DND-41 (cell line): ENCODE measurements around the gene HSH2D.

Source experiments
- ATAC-seq: fragments of 200-7000 bp; cut with Tn5 transposase; 3 replicates; pipeline ENCODE4 v1.9.1; 2021; ENCODE audit warnings: low read depth; ENCODE audit not compliant: insufficient read depth
- DNase-seq: peaks from one replicate; pipeline ENCODE4 v3.0.0-alpha.2; 2020
- H2AFZ ChIP-seq: 2 replicates; pipeline ENCODE4 v1.6.0; 2012; ENCODE audit warnings: low read depth, low read length
- H3K27ac ChIP-seq: 2 replicates; pipeline ENCODE4 v1.5.1; 2012; ENCODE audit warnings: low read length, inconsistent platforms
- H3K27me3 ChIP-seq: fragments of 200-600 bp; sonication (generic); 2 replicates; pipeline ENCODE4 v1.6.0; 2012; ENCODE audit warnings: low read length, mild to moderate bottlenecking, inconsistent platforms; ENCODE audit not compliant: insufficient read depth, poor library complexity
- H3K36me3 ChIP-seq: 2 replicates; pipeline ENCODE4 v1.5.1; 2012; ENCODE audit warnings: low read length, inconsistent platforms; ENCODE audit not compliant: insufficient read depth
- H3K4me1 ChIP-seq: 2 replicates; pipeline ENCODE4 v1.5.1; 2012; ENCODE audit warnings: mild to moderate bottlenecking, low read length; ENCODE audit not compliant: insufficient read depth
- H3K4me2 ChIP-seq: 2 replicates; pipeline ENCODE4 v1.6.0; 2012; ENCODE audit warnings: mild to moderate bottlenecking, moderate library complexity, low read length, inconsistent platforms; ENCODE audit not compliant: insufficient read depth
- H3K4me3 ChIP-seq, 2 experiments: fragments of 200-600 bp in 1 of 2; shearing (Covaris generic) in 1 of 2; 2 replicates each; pipeline ENCODE4 v1.5.1; 2012 to 2016; ENCODE audit warnings: inconsistent platforms in 2 of 2, low read length in 2 of 2, mild to moderate bottlenecking in 2 of 2, low read depth in 1 of 2, moderate library complexity in 1 of 2
- H3K79me2 ChIP-seq: 2 replicates; pipeline ENCODE4 v1.6.0; 2012; ENCODE audit warnings: low read length, inconsistent platforms; ENCODE audit not compliant: insufficient read depth
- H3K9ac ChIP-seq: 2 replicates; pipeline ENCODE4 v1.6.0; 2012; ENCODE audit warnings: low read depth, mild to moderate bottlenecking, inconsistent platforms, low read length, moderate library complexity
- H3K9me3 ChIP-seq: 2 replicates; pipeline ENCODE4 v1.5.1; 2012; ENCODE audit warnings: low read length, moderate library complexity, mild to moderate bottlenecking, inconsistent platforms; ENCODE audit not compliant: insufficient read depth, severe bottlenecking
- H4K20me1 ChIP-seq: 2 replicates; pipeline ENCODE4 v1.6.0; 2012; ENCODE audit warnings: low read length; ENCODE audit not compliant: insufficient read depth
- CTCF ChIP-seq: IDR thresholded peaks from 2 replicates; pipeline ENCODE4 v1.5.1; 2012; ENCODE audit warnings: borderline replicate concordance, low read length, moderate library complexity, mild to moderate bottlenecking; ENCODE audit not compliant: poor library complexity, severe bottlenecking; ENCODE audit errors: extremely low read depth
- EZH2 ChIP-seq: IDR thresholded peaks from 3 replicates; pipeline ENCODE4 v1.6.1; 2012; ENCODE audit warnings: borderline replicate concordance, low read depth, mild to moderate bottlenecking, moderate library complexity, low read length, inconsistent platforms; ENCODE audit not compliant: severe bottlenecking

The HSH2D gene

GRCh38 chr19:16206046-16206605 is 62.6 kb downstream of the HSH2D start:
- H3K27me3 ChIP-seq, result no peaks in the 10 kb centered on the region
- H3K9me3 ChIP-seq, result no peaks in the 10 kb centered on the region
- H3K79me2 ChIP-seq, result peaks cover 34% of the 10 kb centered on the region
- no peak overlapping the region for H3K4me2 ChIP-seq
- DNase-seq (no peak), ATAC-seq (no peak)
- no peaks in the 10 kb centered on the region for H3K4me1 ChIP-seq
- H3K27ac ChIP-seq, result no peak overlapping the region
- no peak for TF ChIP-seq CTCF
- no peak for TF ChIP-seq EZH2
- H3K36me3 ChIP-seq, result peaks cover 93% of the 10 kb centered on the region
- H3K4me3 ChIP-seq, result no peak overlapping the region
- peaks cover 52% of the 10 kb centered on the region for H4K20me1 ChIP-seq
- H2AFZ ChIP-seq, result no peak overlapping the region
- no peak overlapping the region for H3K9ac ChIP-seq

GRCh38 chr19:16206637-16207036 is 63.2 kb downstream of the HSH2D start:
- ATAC-seq (peak; percentile 5; the same call in 1 of the 3 replicates), DNase-seq (no peak)
- peaks cover 51% of the 10 kb centered on the region for H4K20me1 ChIP-seq
- no peak overlapping the region for H3K4me3 ChIP-seq
- H3K4me2 ChIP-seq, result no peak overlapping the region
- no peak overlapping the region for H2AFZ ChIP-seq
- no peaks in the 10 kb centered on the region for H3K27me3 ChIP-seq
- H3K4me1 ChIP-seq, result no peaks in the 10 kb centered on the region
- TF ChIP-seq EZH2 (no peak), CTCF (no peak)
- no peaks in the 10 kb centered on the region for H3K9me3 ChIP-seq
- H3K36me3 ChIP-seq, result peaks cover 94% of the 10 kb centered on the region
- no peak overlapping the region for H3K9ac ChIP-seq
- peaks cover 33% of the 10 kb centered on the region for H3K79me2 ChIP-seq
- no peak overlapping the region for H3K27ac ChIP-seq

GRCh38 chr19:16207063-16207462 is 63.6 kb downstream of the HSH2D start:
- Histone ChIP-seq H4K20me1 (peaks cover 47% of the 10 kb centered on the region), H3K79me2 (peaks cover 30% of the 10 kb centered on the region), H3K9ac (no peak overlapping the region), H3K36me3 (peaks cover 94% of the 10 kb centered on the region), H3K9me3 (no peaks in the 10 kb centered on the region), H3K27ac (no peak overlapping the region), H3K4me1 (no peaks in the 10 kb centered on the region), H3K4me3 (no peak overlapping the region), H2AFZ (no peak overlapping the region), H3K27me3 (no peaks in the 10 kb centered on the region), H3K4me2 (no peak overlapping the region)
- DNase-seq (no peak), ATAC-seq (peak; percentile 29; the same call in 1 of the 3 replicates)
- no peak for TF ChIP-seq EZH2
- TF ChIP-seq CTCF, result no peak
